CD4-positive, alpha-beta T cell (primary cell): ENCODE data around the gene CYP3A4. TPM values are rescaled to one million over a fixed set of nuclear protein-coding genes. Genes with fewer than 3 reads are reported as not detected.

Experiments
- ATAC-seq: fragments of 200-7000 bp; cut with Tn5 transposase; one replicate; pipeline ENCODE4 v1.10.0; 2022; ENCODE audit warnings: mild to moderate bottlenecking; ENCODE audit not compliant: poor library complexity
- CTCF ChIA-PET: fragments of 350-600 bp; sonication (Branson Sonifier 250); formaldehyde crosslinking; loops from one replicate; lab custom pipeline; 2021; ENCODE audit warnings: antibody characterized with exemption, inconsistent platforms; lab: Charles Lee
- POLR2A ChIA-PET: fragments of 350-600 bp; sonication (Branson Sonifier 250); formaldehyde crosslinking; loops from one replicate; lab custom pipeline; 2021; ENCODE audit warnings: antibody characterized with exemption, inconsistent platforms; lab: Charles Lee
- DNase-seq, 14 experiments: peaks; one replicate each; pipeline ENCODE4 v3.0.0-alpha.2; 2013 to 2020; ENCODE audit warnings: mixed read lengths in 2 of 14
- H3K27ac ChIP-seq, 2 donors: one replicate each; pipeline versions ENCODE4 v1.5.1 to v1.7.0; 2013; ENCODE audit warnings: low read length in 2 of 2, low read depth in 1 of 2, mild to moderate bottlenecking in 1 of 2
- H3K27me3 ChIP-seq, 2 experiments: 1 replicate in 1 of 2; 2 replicates in 1 of 2; pipeline versions ENCODE4 v1.6.1 to v1.7.0; 2013; ENCODE audit warnings: low read length in 2 of 2, control low read depth in 1 of 2, mild to moderate bottlenecking in 1 of 2, moderate library complexity in 1 of 2; ENCODE audit not compliant: insufficient read depth in 2 of 2, control insufficient read depth in 1 of 2
- H3K36me3 ChIP-seq: one replicate; pipeline ENCODE4 v1.6.1; 2013; ENCODE audit warnings: low read length, control low read depth; ENCODE audit not compliant: insufficient read depth
- H3K4me1 ChIP-seq: one replicate; pipeline ENCODE4 v1.6.1; 2013; ENCODE audit warnings: low read length, control low read depth; ENCODE audit not compliant: insufficient read depth
- H3K4me3 ChIP-seq: one replicate; pipeline ENCODE4 v1.5.1; 2013; ENCODE audit warnings: mild to moderate bottlenecking, low read length, moderate library complexity
- H3K9me3 ChIP-seq, 2 experiments: 1 replicate in 1 of 2; 2 replicates in 1 of 2; pipeline versions ENCODE4 v1.6.1 to v1.7.0; 2013; ENCODE audit warnings: low read length in 2 of 2, mild to moderate bottlenecking in 2 of 2, control low read depth in 1 of 2, moderate library complexity in 1 of 2; ENCODE audit not compliant: control insufficient read depth in 1 of 2, insufficient read depth in 1 of 2
- H3K27ac Mint-ChIP-seq: one replicate; pipeline ENCODE4 v1.8.0; 2020; ENCODE audit warnings: mixed read lengths
- H3K27me3 Mint-ChIP-seq: one replicate; pipeline ENCODE4 v1.8.0; 2021; ENCODE audit warnings: mixed read lengths
- H3K36me3 Mint-ChIP-seq: one replicate; pipeline ENCODE4 v1.8.0; 2021; ENCODE audit warnings: low read depth, mixed read lengths
- H3K4me1 Mint-ChIP-seq: one replicate; pipeline ENCODE4 v1.8.0; 2021; ENCODE audit warnings: low read depth, mixed read lengths
- H3K4me3 Mint-ChIP-seq: one replicate; pipeline ENCODE4 v1.8.0; 2020; ENCODE audit warnings: mild to moderate bottlenecking, mixed read lengths
- H3K9me3 Mint-ChIP-seq: one replicate; pipeline ENCODE4 v1.8.0; 2020; ENCODE audit warnings: mixed read lengths
- intact Hi-C, 2 experiments: fragments of 100-400 bp; cut with DNase I in 1 of 2; cut with micrococcal nuclease in 1 of 2; formaldehyde crosslinking; loops; one replicate each; pipeline versions ENCODE4 v1.15.1 to v1.9.0; 2023 to 2025; cut with DNase I, micrococcal nuclease
- total RNA-seq, 174 experiments: library from RNA in 2 of 174; stranded (reverse) in 2 of 174; gene quantifications; one replicate each; pipeline ENCODE4 v1.2.3 and lab custom pipeline; 2021 to 2026
- TF ChIP-seq, protein P1 (sequence below): fragments of 200-600 bp; IDR thresholded peaks from one replicate; pipeline ENCODE4 v1.8.0; 2022; ENCODE audit warnings: antibody characterized with exemption, mild to moderate bottlenecking

The CYP3A4 gene
- total RNA-seq, 2 experiments from 2014 or later = not detected

GRCh38 chr7:99730992-99731391 lies 53.0 kb downstream of the CYP3A4 start:
- H3K9me3 Mint-ChIP-seq = no peaks in the 10 kb centered on the region
- CTCF ChIA-PET = no interaction called here

GRCh38 chr7:99730238-99730810 lies 53.7 kb downstream of the CYP3A4 start:
- Histone ChIP-seq H3K4me3 (no peak overlapping the region), H3K4me1 (no peaks in the 10 kb centered on the region), H3K27me3 (no peaks in the 10 kb centered on the region), H3K9me3 (no peaks in the 10 kb centered on the region), H3K27ac (no peak overlapping the region), H3K36me3 (no peaks in the 10 kb centered on the region)
- ChIA-PET CTCF (no interaction called here), POLR2A (interaction anchor here (0.6 kb wide), 1 partner anchor 1915 kb away, joined by 3 read pairs; no protein-coding TSS in a partner anchor)
- no peak for ATAC-seq
- no peaks in the 10 kb centered on the region for H3K4me1 Mint-ChIP-seq
- no peaks in the 10 kb centered on the region for H3K9me3 Mint-ChIP-seq
- H3K36me3 Mint-ChIP-seq = no peaks in the 10 kb centered on the region
- H3K27me3 Mint-ChIP-seq = no peaks in the 10 kb centered on the region
- H3K4me3 Mint-ChIP-seq = no peak overlapping the region
- intact Hi-C loops = no loop called here
- TF ChIP-seq, protein P1, sequence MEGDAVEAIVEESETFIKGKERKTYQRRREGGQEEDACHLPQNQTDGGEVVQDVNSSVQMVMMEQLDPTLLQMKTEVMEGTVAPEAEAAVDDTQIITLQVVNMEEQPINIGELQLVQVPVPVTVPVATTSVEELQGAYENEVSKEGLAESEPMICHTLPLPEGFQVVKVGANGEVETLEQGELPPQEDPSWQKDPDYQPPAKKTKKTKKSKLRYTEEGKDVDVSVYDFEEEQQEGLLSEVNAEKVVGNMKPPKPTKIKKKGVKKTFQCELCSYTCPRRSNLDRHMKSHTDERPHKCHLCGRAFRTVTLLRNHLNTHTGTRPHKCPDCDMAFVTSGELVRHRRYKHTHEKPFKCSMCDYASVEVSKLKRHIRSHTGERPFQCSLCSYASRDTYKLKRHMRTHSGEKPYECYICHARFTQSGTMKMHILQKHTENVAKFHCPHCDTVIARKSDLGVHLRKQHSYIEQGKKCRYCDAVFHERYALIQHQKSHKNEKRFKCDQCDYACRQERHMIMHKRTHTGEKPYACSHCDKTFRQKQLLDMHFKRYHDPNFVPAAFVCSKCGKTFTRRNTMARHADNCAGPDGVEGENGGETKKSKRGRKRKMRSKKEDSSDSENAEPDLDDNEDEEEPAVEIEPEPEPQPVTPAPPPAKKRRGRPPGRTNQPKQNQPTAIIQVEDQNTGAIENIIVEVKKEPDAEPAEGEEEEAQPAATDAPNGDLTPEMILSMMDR = no peak
- no peak for DNase-seq
- no peak overlapping the region for H3K27ac Mint-ChIP-seq

More at GRCh38 chr7:99730992-99731391, 53.0 kb downstream of the CYP3A4 start:
- ATAC-seq = no peak
- H3K4me3 ChIP-seq = no peak overlapping the region
- no peaks in the 10 kb centered on the region for H3K36me3 ChIP-seq
- no peaks in the 10 kb centered on the region for H3K9me3 ChIP-seq
- no peaks in the 10 kb centered on the region for H3K27me3 ChIP-seq
- H3K27ac ChIP-seq = no peak overlapping the region
- Mint-ChIP-seq H3K4me1 (no peaks in the 10 kb centered on the region), H3K27me3 (no peaks in the 10 kb centered on the region), H3K4me3 (no peak overlapping the region), H3K27ac (no peak overlapping the region), H3K36me3 (no peaks in the 10 kb centered on the region)
- intact Hi-C loops = no loop called here
- H3K4me1 ChIP-seq = no peaks in the 10 kb centered on the region
- POLR2A ChIA-PET = no interaction called here
- TF ChIP-seq, protein P1 = no peak
- DNase-seq = no peak

GRCh38 chr7:99729486-99730237 lies 54.3 kb downstream of the CYP3A4 start:
- Mint-ChIP-seq H3K4me3 (no peak overlapping the region), H3K4me1 (no peaks in the 10 kb centered on the region), H3K9me3 (no peaks in the 10 kb centered on the region), H3K36me3 (no peaks in the 10 kb centered on the region), H3K27me3 (no peaks in the 10 kb centered on the region), H3K27ac (no peak overlapping the region)
- ChIA-PET CTCF (no interaction called here), POLR2A (no interaction called here)
- Histone ChIP-seq H3K9me3 (no peaks in the 10 kb centered on the region), H3K27me3 (no peaks in the 10 kb centered on the region), H3K4me3 (no peak overlapping the region), H3K27ac (no peak overlapping the region), H3K4me1 (no peaks in the 10 kb centered on the region), H3K36me3 (no peaks in the 10 kb centered on the region)
- ATAC-seq (no peak), DNase-seq (no peak)
- intact Hi-C loops = no loop called here
- TF ChIP-seq, protein P1 = no peak
